Activated CD4-positive, alpha-beta T cell treated with anti-CD3 and anti-CD28 coated beads, Interleukin-2, Interleukin-4, amounts not matched to agents 100 ng/mL and 50 ng/mL, durations not matched to agents 16 hours and 8 hours (primary cell): Measurements from ENCODE around the gene COMMD2.

Experiments used
- DNase-seq: peaks from one replicate; pipeline ENCODE4 v3.0.0-alpha.2; 2020; ENCODE audit warnings: low spot score

Gene COMMD2

GRCh38 chr3:149763565-149764195 lies 11.4 kb upstream of the COMMD2 start:
- DNase-seq: no peak

- no peak for DNase-seq
Observed at GRCh38 chr3:149753717-149754116, 1.4 kb upstream of the COMMD2 start.

GRCh38 chr3:149752788-149753136 lies 473 bp upstream of the COMMD2 start:
- DNase-seq: no peak

- no peak for DNase-seq
Observed at GRCh38 chr3:149751551-149751950, 738 bp downstream of the COMMD2 start.

- DNase-seq: no peak
Observed at GRCh38 chr3:149744606-149745005, 7.7 kb downstream of the COMMD2 start.

GRCh38 chr3:149744151-149744550 lies 8.1 kb downstream of the COMMD2 start:
- no peak for DNase-seq

- no peak for DNase-seq
Observed at GRCh38 chr3:149739396-149739795, 12.9 kb downstream of the COMMD2 start.

- no peak for DNase-seq
Observed at GRCh38 chr3:149738876-149739275, 13.4 kb downstream of the COMMD2 start.

GRCh38 chr3:149736953-149737205 lies 15.4 kb downstream of the COMMD2 start:
- DNase-seq: no peak

- no peak for DNase-seq
Observed at GRCh38 chr3:149736175-149736952, 15.9 kb downstream of the COMMD2 start.

GRCh38 chr3:149732234-149732633 lies 20.1 kb downstream of the COMMD2 start:
- no peak for DNase-seq

GRCh38 chr3:149727656-149728055 lies 24.6 kb downstream of the COMMD2 start:
- DNase-seq: no peak

GRCh38 chr3:149726716-149727407 lies 25.4 kb downstream of the COMMD2 start:
- DNase-seq: peak; percentile 79

- DNase-seq: no peak
Observed at GRCh38 chr3:149723781-149724180, 28.5 kb downstream of the COMMD2 start.

- no peak for DNase-seq
Observed at GRCh38 chr3:149720918-149721317, 31.4 kb downstream of the COMMD2 start.

GRCh38 chr3:149717391-149718056 lies 34.8 kb downstream of the COMMD2 start:
- peak; percentile 45 for DNase-seq

GRCh38 chr3:149716984-149717383 lies 35.3 kb downstream of the COMMD2 start:
- no peak for DNase-seq

GRCh38 chr3:149715247-149715646 lies 37.0 kb downstream of the COMMD2 start:
- no peak for DNase-seq

GRCh38 chr3:149713730-149714654 lies 38.3 kb downstream of the COMMD2 start:
- DNase-seq: no peak

- no peak for DNase-seq
Observed at GRCh38 chr3:149706905-149707304, 45.4 kb downstream of the COMMD2 start.

GRCh38 chr3:149705416-149705815 lies 46.9 kb downstream of the COMMD2 start:
- no peak for DNase-seq

GRCh38 chr3:149703466-149703865 lies 48.8 kb downstream of the COMMD2 start:
- no peak for DNase-seq
